Liver (tissue), 3 donors: Measurements from ENCODE around the gene SMG5.

Experiments used
- HNF4A ChIP-seq, 2 donors: conservative IDR thresholded peaks; 2 replicates each; pipeline ENCODE4 v1.6.1; 2016; ENCODE audit warnings: antibody characterized with exemption in 2 of 2, mild to moderate bottlenecking in 2 of 2
- TF ChIP-seq, protein P1 (sequence below): fragments of 150-350 bp; IDR thresholded peaks from 2 replicates; pipeline ENCODE4 v1.5.1; 2017; ENCODE audit warnings: improper control_type of control experiment, low read depth, low read length; ENCODE audit not compliant: missing input control
- donor health status: healthy.
- donor health status: healthy.

- no peak for TF ChIP-seq HNF4A (conservative IDR thresholded peaks at IDR 0.05)
- TF ChIP-seq, protein P1, sequence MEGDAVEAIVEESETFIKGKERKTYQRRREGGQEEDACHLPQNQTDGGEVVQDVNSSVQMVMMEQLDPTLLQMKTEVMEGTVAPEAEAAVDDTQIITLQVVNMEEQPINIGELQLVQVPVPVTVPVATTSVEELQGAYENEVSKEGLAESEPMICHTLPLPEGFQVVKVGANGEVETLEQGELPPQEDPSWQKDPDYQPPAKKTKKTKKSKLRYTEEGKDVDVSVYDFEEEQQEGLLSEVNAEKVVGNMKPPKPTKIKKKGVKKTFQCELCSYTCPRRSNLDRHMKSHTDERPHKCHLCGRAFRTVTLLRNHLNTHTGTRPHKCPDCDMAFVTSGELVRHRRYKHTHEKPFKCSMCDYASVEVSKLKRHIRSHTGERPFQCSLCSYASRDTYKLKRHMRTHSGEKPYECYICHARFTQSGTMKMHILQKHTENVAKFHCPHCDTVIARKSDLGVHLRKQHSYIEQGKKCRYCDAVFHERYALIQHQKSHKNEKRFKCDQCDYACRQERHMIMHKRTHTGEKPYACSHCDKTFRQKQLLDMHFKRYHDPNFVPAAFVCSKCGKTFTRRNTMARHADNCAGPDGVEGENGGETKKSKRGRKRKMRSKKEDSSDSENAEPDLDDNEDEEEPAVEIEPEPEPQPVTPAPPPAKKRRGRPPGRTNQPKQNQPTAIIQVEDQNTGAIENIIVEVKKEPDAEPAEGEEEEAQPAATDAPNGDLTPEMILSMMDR = no peak
These were observed 21.7 kb downstream of the SMG5 start for GRCh38 chr1:156260896-156261295.
